Ureter (tissue), 1 donor: ENCODE measurements around the gene MMAB. TPM values are rescaled to one million over a fixed set of nuclear protein-coding genes. Genes with fewer than 3 reads are reported as not detected.
A peak's percentile ranks its signal among the peaks of the same experiment; 100 is the strongest.

Experiments
- DNase-seq: peaks from one replicate; pipeline ENCODE4 v3.0.0-alpha.2; 2020; ENCODE audit warnings: low spot score
- total RNA-seq: library from RNA; stranded (reverse); gene quantifications from one replicate; pipeline ENCODE4 v1.2.4, GENCODE V29; 2023
- donor health status: DM: yes; HTN: yes; CAD: no.

The MMAB gene
- 65.8 TPM for total RNA-seq

DNA sequence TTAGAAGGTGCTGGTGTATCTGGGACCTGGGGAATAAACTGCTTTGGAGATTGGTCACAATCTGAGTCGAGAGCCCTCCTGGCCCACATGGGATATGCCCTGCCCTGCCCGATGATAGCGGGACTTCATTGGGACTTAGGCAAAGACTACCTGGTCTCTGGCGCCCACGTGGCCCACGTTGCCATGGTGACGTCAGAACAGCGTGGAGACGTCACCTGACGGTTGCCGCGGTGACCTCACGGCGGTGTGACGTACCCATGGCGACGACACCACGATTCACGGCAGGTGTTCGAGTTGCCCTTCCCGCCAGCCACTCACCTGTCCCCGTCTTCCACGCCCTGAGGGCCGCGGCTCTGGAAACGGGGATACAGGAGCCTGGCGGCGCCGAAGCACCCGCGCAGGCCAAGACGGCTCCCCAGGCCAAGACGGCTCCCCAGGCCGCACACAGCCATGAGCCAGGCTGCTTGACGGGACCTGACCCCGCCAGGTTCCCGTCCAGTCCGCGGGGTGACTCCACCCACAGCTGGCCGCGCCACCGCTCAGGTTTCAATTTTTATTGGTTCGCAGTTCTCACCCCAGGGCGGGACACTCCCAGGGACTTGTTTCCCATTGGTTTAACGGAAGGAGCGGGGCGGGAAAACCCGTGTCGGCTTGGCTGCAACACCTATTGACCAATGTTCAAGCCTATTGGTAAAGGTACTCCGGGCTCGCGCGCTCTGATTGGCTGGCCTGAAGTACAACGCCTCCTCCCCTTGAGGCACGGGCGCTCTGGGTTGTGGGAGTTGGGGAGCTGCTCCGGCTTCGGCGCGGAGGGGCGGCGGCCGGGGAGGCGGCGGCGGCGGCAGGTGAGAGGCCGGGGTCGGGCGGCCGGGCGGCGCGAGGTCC is at the start of gene MMAB, which contains the start of gene MVK:
Gene MMAB, minus strand, starts transcription at position 476 of the 885 bp plus-strand sequence. Its CDS starts 24 bp downstream, at position 452.
Gene MVK, plus strand, starts transcription at position 766 of the 885 bp plus-strand sequence. CDS start 1,029 bp downstream, outside the sequence.
- peak; percentile 100 for DNase-seq

DNA sequence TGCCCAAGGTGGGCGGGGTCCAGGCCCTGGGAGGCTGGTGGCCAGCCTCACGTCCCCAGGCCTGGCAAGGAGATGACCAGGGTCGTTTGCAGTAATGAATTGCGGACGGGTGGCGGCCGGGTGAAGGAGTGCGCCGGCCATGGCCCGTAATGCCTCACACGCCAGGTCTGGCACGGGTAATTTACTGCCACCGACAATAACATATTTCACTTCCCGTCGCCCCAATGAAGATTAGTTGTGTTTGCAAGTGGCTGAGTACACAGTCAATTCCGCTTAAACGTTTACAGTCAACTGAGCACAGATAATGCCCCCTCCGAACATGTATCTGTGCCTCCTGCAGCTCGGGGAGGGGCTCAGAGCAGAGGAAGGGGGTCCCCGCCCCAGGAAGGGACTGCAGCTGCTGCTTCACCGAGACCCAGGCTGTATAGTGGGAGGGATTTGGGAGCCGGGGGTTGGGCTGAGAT is 48.6 kb upstream of the MMAB start:
- no peak for DNase-seq

GRCh38 chr12:109621211-109621694 is 47.9 kb upstream of the MMAB start:
- DNase-seq, result no peak

- no peak for DNase-seq
These were observed 45.8 kb upstream of the MMAB start for GRCh38 chr12:109619002-109619604.

GRCh38 chr12:109618082-109618481 is 44.8 kb upstream of the MMAB start:
- no peak for DNase-seq

DNA sequence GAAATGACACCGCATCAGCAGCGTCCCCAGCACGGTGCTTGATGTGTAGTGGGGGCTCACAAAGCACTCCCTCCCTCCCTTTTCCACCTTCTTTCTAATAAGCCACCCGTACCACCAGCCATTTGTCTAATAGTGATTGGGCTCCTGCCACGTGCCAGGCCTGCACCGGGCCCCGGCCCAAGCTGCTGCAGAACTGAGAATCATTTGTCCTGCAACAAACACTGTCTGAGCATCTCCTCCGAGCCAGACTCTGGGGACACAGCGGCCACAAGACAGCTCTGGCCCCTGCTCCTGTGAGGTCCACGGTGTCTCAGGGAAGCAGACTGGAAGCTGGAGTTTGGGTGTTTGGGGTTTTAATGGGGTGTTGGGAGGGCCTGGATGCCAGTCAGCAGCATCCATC is 44.2 kb upstream of the MMAB start:
- DNase-seq, result no peak

DNA sequence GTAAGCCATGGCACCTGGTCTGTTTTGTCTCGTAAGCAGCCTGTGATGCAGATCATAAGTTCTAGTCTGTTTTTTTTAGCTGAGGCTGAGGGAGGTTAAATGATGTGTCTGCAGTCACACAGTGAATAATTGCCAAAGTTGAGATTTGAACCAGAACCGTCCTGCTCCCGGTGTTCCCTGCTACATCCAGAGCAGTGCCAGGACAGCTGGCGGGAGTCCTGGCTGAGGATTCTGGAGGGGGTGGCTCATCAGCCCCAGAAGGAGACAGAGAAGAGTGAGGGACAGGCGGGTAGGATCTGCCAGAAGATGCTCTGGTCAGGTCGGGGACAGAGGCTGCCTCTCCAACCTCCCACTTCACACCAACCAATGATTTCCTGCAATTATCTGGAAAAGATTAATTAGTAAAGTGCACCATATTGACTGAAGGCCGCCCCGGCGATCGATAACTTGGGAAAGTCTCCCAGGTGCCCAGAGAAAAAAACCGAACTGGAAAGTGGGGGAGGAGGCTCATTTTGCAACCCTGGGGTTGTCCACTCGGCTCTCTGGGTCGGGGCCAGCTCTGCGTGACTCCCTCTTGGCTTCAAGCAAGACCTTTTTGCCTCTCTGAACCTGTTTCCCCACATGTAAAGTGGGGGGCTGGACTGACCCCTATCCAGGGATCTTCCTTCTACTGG is 42.4 kb upstream of the MMAB start:
- no peak for DNase-seq

GRCh38 chr12:109613649-109614455 is 40.5 kb upstream of the MMAB start:
- DNase-seq, result no peak

DNA sequence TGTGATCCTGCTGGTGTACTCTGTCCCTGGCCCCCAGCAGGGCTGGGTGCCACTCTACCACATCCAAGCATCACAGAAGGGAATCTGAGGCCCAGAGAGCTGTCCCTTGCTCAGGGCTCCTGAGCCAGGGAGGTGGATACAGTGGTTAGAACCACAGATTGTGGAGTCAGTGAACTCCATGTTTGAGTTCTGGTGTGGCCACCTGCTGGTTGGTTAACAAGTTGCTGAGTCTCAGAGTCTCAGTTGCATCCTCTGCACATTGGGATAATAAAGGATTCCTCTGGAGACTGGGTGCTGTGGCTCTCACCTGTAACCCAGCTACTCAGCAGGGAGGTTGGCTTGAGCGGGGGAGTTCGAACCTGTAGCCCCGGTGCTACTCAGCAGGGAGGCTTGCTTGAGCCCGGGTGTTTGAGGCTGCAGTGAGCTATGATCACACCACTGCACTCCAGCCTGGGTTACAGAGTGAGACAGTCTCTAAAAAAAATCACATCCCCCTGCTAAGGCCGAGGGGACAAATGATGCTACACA is 39.7 kb upstream of the MMAB start:
- no peak for DNase-seq

DNA sequence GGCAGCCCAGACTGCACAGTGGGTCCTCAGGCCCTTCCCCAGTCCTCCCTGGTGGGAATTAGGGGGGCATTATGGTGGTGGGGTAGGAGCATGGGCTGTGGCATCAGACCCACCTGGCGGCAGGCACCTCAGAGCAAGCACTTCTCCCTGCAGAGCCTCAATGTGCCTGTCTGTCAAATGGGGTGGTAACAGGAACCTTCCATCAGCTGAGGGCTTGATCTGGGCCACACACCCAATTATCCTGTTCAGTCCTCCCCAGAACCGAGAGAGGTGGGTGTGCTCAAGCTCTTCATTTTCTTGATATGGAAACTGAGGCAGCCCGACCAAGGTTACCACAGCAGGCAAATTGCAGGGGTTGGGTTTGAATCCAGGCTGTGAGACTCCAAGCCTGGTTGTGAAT is 38.7 kb upstream of the MMAB start:
- no peak for DNase-seq

DNA sequence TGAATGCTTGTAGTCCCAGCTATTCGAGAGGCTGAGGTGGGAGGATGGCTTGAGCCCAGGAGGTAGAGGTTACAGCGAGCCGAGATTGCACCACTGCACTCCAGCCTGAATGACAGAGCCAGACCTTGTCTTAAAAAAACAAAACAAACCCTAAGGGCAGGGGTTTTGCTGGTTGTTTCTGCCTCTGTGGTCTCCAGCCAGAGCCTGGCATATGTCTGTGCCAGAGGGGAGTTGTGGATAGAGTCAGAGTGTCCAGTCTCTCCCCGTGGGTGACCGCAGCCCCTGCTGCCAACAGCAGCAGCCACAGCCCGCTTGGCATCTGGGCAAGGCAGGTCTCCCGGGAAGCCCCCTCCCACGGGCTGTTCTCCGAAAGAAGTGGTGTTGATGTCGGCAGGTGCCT is 37.9 kb upstream of the MMAB start:
- DNase-seq, result no peak

DNA sequence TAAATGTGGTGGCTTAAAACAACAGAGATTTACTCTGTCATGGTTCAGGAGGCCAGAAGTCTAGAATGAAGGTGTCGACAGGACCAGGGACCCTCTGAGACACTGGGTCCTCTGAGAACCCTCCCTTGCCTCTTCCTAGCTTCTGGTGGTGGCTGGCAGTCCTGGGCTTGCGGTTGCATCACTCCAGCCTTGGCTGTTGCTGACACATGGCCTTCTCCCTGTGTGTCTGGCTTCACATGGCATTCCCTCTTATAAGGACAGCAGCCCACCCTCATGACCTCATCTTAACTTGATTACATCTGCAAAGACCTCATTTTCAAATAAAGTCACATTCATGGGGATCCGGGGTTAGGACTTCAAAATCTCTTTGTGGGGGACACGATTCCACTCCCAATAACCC is 37.2 kb upstream of the MMAB start:
- no peak for DNase-seq

GRCh38 chr12:109609342-109609741 is 36.0 kb upstream of the MMAB start:
- no peak for DNase-seq

DNA sequence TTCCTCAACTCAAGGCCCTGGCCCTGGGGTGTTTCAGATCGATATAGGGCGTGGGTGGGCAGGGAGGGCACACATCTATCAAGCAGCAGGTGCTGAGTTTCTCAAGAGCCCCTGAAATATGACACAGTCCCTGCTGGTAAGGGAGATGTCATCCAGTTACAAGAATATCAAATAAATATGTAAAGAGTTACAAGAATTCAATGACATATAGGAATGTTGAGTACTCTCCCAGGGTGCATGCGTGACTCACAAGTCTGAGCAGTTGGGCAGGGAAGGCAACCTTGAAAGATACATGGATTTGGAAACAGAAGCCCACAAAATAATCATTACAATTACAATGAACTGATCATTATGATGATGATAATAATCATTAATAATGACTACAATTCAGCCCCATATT is 35.5 kb upstream of the MMAB start:
- no peak for DNase-seq

DNA sequence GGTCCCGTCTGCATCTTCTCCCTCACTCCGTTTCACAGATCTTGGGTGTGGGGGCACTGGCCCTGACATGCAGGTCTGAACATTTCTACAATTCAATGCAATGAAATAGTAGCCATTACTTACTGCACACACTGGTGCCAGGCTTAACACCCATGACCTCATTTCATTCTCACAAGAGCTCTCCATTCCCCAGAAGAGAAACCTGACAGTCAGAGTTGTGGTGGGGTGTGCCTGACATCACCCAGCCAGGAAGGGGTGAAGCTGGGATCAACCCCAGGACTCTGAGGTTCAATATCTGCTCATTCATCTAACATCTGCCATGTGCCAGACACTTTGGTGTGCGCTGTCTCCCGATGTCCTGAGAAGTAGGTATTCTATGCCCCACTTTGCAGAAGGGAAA is 35.0 kb upstream of the MMAB start:
- no peak for DNase-seq

GRCh38 chr12:109607618-109608017 is 34.3 kb upstream of the MMAB start:
- no peak for DNase-seq

DNA sequence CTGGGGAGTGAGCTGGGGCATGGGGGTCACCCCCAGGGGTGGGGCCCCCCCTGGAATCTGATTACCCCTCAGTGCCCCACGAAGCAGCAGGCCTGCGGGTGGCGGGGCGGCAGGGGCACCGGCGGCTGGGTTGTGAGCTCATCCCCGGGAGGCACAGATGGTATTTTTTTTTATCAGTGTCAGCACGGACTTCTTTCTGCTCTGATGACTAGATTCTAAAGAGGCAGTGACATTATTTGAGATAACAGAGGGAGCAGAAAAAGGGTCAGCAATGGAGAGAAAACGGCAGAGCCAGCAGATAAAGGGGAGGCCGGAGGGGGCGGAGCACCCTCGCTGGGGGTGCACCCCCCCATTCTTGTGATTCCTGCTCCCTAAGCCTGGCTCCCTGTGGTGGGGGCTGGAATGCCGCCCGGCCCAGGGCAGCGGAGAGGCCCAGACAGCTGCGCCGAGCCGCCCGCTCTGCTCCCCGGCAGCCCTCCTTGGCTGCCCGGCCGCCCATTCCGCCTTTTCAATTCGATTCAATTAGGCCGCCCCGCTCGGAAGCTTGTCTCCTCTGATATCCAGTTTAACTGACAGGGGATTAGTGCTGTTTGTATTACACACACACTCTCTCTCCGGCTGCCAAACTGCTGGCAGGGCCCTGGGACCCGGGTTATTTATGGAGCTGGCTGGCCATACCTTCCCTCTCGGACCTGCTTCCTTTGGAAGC is 33.2 kb upstream of the MMAB start:
- no peak for DNase-seq

DNA sequence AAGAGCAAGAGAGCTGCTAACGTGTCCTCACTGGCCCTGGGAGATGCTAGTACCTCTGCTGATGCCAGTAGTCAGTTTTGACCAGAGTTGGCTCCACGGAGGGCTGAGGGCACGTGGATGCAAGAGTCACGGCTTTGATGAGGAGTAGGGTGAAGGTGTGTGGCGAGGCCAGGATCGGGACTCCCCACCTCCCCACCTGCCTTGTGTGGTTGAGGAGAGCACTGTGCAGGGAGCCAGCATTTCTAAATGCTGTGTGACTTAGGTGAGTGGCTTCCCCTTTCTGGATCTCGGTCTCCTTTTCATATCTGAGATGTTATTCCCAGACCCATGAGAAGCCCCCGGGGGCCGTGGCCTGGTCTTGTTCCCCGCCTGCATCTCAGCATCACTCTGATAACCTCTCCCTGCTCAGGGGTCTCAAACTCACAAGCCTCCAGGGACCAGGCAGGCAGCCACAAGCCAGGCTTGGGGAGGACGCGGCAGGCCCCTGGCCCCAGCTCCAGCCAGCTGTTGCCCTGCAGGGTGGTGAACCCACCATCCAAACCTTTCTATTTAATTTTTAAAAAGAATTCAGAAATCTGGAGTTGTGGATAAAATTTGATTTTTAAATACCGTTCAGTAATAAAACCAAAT is 32.4 kb upstream of the MMAB start:
- no peak for DNase-seq

- no peak for DNase-seq
These were observed 31.7 kb upstream of the MMAB start for GRCh38 chr12:109605016-109605415.

DNA sequence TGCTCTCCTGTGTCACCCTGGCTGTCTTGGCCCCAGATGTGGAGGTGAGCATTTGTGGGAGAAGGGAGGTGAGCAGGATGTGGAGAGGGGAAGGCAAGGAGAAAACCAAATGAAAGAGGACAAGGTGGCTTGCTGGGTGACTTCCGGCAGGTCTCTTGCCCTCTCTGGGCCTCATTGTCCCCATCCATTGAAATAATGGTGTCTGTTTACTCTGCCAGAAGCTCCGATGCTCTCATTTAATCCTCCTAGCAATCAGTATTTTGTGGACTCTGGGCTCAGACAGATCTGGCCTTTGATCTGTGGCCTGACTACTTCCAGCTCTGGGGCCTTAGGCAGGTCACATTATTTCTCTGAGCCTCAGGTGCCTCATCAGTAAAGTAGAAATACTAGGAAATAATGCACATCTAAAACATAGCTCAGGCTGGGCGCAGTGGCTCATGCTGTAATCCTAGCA is 30.9 kb upstream of the MMAB start:
- DNase-seq, result no peak
